IMR-90 (cell line): ENCODE data around the gene C1orf167. TPM values are rescaled to one million over a fixed set of nuclear protein-coding genes. Genes with fewer than 3 reads are reported as not detected.

Experiments
- ATAC-seq: fragments of 200-7000 bp; cut with Tn5 transposase; 2 replicates; pipeline ENCODE4 v1.9.1; 2020; ENCODE audit warnings: low read depth, mild to moderate bottlenecking, moderate library complexity
- BruUV-seq: library from RNA; stranded (reverse); fragments of 400-500 nt; replicated peaks from 2 replicates; lab custom pipeline; 2021; lab: Mats Ljungman, UMichigan
- CTCF ChIA-PET: fragments of 300-600 bp; formaldehyde crosslinking; extraction: SDS; loops from one replicate; lab custom pipeline; 2021; ENCODE audit warnings: antibody characterized with exemption; lab: Yijun Ruan, JAX
- POLR2A ChIA-PET: fragments of 300-600 bp; sonication (Branson Sonifier 250); formaldehyde crosslinking; loops from one replicate; lab custom pipeline; 2022; ENCODE audit warnings: antibody characterized with exemption; ENCODE audit not compliant: unreplicated experiment; lab: Charles Lee
- DNase-seq: peaks from one replicate; pipeline ENCODE4 v3.0.0; 2013
- H2AFZ ChIP-seq: replicated peaks from 2 replicates; pipeline ENCODE3; 2013; ENCODE audit warnings: low read length, mild to moderate bottlenecking; ENCODE audit not compliant: poor library complexity
- H2AK5ac ChIP-seq: 2 replicates; pipeline ENCODE4 v1.6.1; 2013; ENCODE audit warnings: low read depth, low read length, inconsistent platforms
- H2AK9ac ChIP-seq: replicated peaks from 2 replicates; pipeline ENCODE3; 2013; ENCODE audit warnings: mild to moderate bottlenecking, low read depth, low read length, moderate library complexity; ENCODE audit not compliant: poor library complexity
- H2BK120ac ChIP-seq: 2 replicates; pipeline ENCODE4 v1.6.1; 2013; ENCODE audit warnings: low read depth, low read length, inconsistent platforms
- H2BK15ac ChIP-seq: 3 replicates; pipeline ENCODE4 v1.6.1; 2013; ENCODE audit warnings: low read depth, low read length, inconsistent platforms
- H2BK20ac ChIP-seq: 2 replicates; pipeline ENCODE4 v1.6.1; 2013; ENCODE audit warnings: low read depth, mild to moderate bottlenecking, inconsistent platforms, low read length, moderate library complexity
- H2BK5ac ChIP-seq: 2 replicates; pipeline ENCODE4 v1.6.1; 2013; ENCODE audit warnings: mild to moderate bottlenecking, low read depth, low read length, inconsistent platforms; ENCODE audit not compliant: poor library complexity, severe bottlenecking
- H3K14ac ChIP-seq: replicated peaks from 2 replicates; pipeline ENCODE4 v1.6.1; 2013; ENCODE audit warnings: low read depth, low read length, inconsistent platforms
- H3K18ac ChIP-seq: 2 replicates; pipeline ENCODE4 v1.6.1; 2013; ENCODE audit warnings: low read depth, low read length, control low read depth
- H3K23ac ChIP-seq: 2 replicates; pipeline ENCODE4 v1.6.1; 2013; ENCODE audit warnings: low read depth, low read length, inconsistent platforms
- H3K27ac ChIP-seq: 2 replicates; pipeline ENCODE4 v1.5.1; 2013; ENCODE audit warnings: mild to moderate bottlenecking, control low read depth, low read length; ENCODE audit not compliant: insufficient read depth
- H3K27me3 ChIP-seq: 2 replicates; pipeline ENCODE4 v1.6.1; 2013; ENCODE audit warnings: low read length; ENCODE audit not compliant: control insufficient read depth, insufficient read depth
- H3K36me3 ChIP-seq: 2 replicates; pipeline ENCODE4 v1.6.1; 2013; ENCODE audit warnings: low read length, mixed read lengths; ENCODE audit not compliant: control insufficient read depth, insufficient read depth
- H3K4ac ChIP-seq: 2 replicates; pipeline ENCODE4 v1.6.1; 2013; ENCODE audit warnings: low read depth, low read length, inconsistent platforms
- H3K4me1 ChIP-seq: 2 replicates; pipeline ENCODE4 v1.6.1; 2013; ENCODE audit warnings: low read length, mixed read lengths; ENCODE audit not compliant: control insufficient read depth, insufficient read depth
- H3K4me2 ChIP-seq: 2 replicates; pipeline ENCODE4 v1.6.1; 2013; ENCODE audit warnings: low read depth, mild to moderate bottlenecking, control low read depth, low read length, moderate library complexity
- H3K4me3 ChIP-seq: 2 replicates; pipeline ENCODE4 v1.5.1; 2013; ENCODE audit warnings: low read depth, mild to moderate bottlenecking, control low read depth, low read length, moderate library complexity; ENCODE audit not compliant: insufficient read depth
- H3K56ac ChIP-seq: 2 replicates; pipeline ENCODE4 v1.6.1; 2013; ENCODE audit warnings: low read length, inconsistent platforms; ENCODE audit not compliant: insufficient read depth; ENCODE audit errors: extremely low read depth
- H3K79me1 ChIP-seq, 2 experiments: 2 replicates each; pipeline ENCODE4 v1.6.1; 2013; ENCODE audit warnings: low read length in 2 of 2, inconsistent platforms in 1 of 2, low read depth in 1 of 2
- H3K9ac ChIP-seq: 2 replicates; pipeline ENCODE4 v1.6.1; 2013; ENCODE audit warnings: low read depth, low read length, control low read depth
- H3K9me1 ChIP-seq: 2 replicates; pipeline ENCODE4 v1.6.1; 2013; ENCODE audit warnings: low read length, inconsistent platforms; ENCODE audit not compliant: insufficient read depth
- H3K9me3 ChIP-seq: 2 replicates; pipeline ENCODE4 v1.6.1; 2013; ENCODE audit warnings: low read length; ENCODE audit not compliant: control insufficient read depth, insufficient read depth
- H4K20me1 ChIP-seq: 2 replicates; pipeline ENCODE4 v1.6.1; 2013; ENCODE audit warnings: low read length, inconsistent platforms; ENCODE audit not compliant: insufficient read depth
- H4K5ac ChIP-seq: 2 replicates; pipeline ENCODE4 v1.6.1; 2013; ENCODE audit warnings: mild to moderate bottlenecking, low read depth, low read length, control low read depth
- H4K8ac ChIP-seq, 2 experiments: 2 replicates each; pipeline ENCODE4 v1.6.1; 2013; ENCODE audit warnings: low read depth in 2 of 2, low read length in 2 of 2, control low read depth in 1 of 2, inconsistent platforms in 1 of 2
- H4K91ac ChIP-seq: 2 replicates; pipeline ENCODE4 v1.6.1; 2013; ENCODE audit warnings: low read depth, low read length, inconsistent platforms; ENCODE audit not compliant: insufficient read depth
- CEBPB ChIP-seq: IDR thresholded peaks from 2 replicates; pipeline ENCODE4 v1.6.1; 2012; ENCODE audit warnings: low read depth, low read length, improper control_type of control experiment
- CHD1 ChIP-seq: IDR thresholded peaks from 2 replicates; pipeline ENCODE4 v1.6.1; 2012; ENCODE audit warnings: low read depth, low read length, improper control_type of control experiment
- ELK1 ChIP-seq: fragments of 150-350 bp; IDR thresholded peaks from 2 replicates; pipeline ENCODE4 v1.6.1; 2016; ENCODE audit warnings: low read depth, mild to moderate bottlenecking, low read length, moderate library complexity, borderline replicate concordance
- MAFK ChIP-seq: IDR thresholded peaks from 2 replicates; pipeline ENCODE4 v1.6.1; 2012; ENCODE audit warnings: low read depth, low read length, improper control_type of control experiment
- MAZ ChIP-seq: IDR thresholded peaks from 2 replicates; pipeline ENCODE4 v1.6.1; 2012; ENCODE audit warnings: low read depth, mild to moderate bottlenecking, low read length, improper control_type of control experiment, moderate library complexity, borderline replicate concordance
- POLR2A ChIP-seq: IDR thresholded peaks from 2 replicates; pipeline ENCODE4 v1.6.1; 2012; ENCODE audit warnings: mild to moderate bottlenecking, low read depth, low read length
- RFX5 ChIP-seq: IDR thresholded peaks from 2 replicates; pipeline ENCODE4 v1.8.0; 2012; ENCODE audit warnings: low read depth, mild to moderate bottlenecking, low read length, moderate library complexity
- whole genome bisulfite sequencing, 2 experiments: methylation state at CpG; one replicate each; pipeline versions ENCODE4 v1.1.5 to v1.1.7; 2013; ENCODE audit warnings: missing lambda C conversion rate in 2 of 2; ENCODE audit not compliant: insufficient read length in 1 of 2; ENCODE audit errors: extremely low coverage in 2 of 2; 5-methylcytosine and 5-hydroxymethylcytosine counted together
- dilution Hi-C: fragments of 300-500 bp; cut with HindIII; formaldehyde crosslinking; loops from one replicate; pipeline ENCODE4 v1.14.3; 2018; ENCODE audit warnings: low sequenced_read_pairs; ENCODE audit not compliant: unreplicated experiment
- in situ Hi-C: fragments of 300-500 bp; cut with MboI; formaldehyde crosslinking; loops from 3 replicates; pipeline ENCODE4 v1.14.3; 2019; ENCODE audit warnings: low sequenced_read_pairs, inconsistent platforms, mixed read lengths
- intact Hi-C: fragments of 100-400 bp; cut with micrococcal nuclease; formaldehyde crosslinking; loops from 2 replicates; pipeline ENCODE4 v1.10.0; 2022
- polyA plus RNA-seq, 3 experiments: library from polyadenylated mRNA; depleted of rRNA; stranded (reverse); fragments of >200 nt; gene quantifications; 2 replicates each; pipeline ENCODE4 v1.2.3, GENCODE V29; 2012; ENCODE audit warnings: low replicate concordance in 1 of 3
- total RNA-seq: library from RNA; depleted of rRNA; stranded (reverse); fragments of >200 nt; gene quantifications from 2 replicates; pipeline ENCODE4 v1.2.3, GENCODE V29; 2012

C1orf167 gene
- total and polyA plus RNA-seq, 2 of the 4 experiments (the other 2 are of a cell fraction): under 0.01 to 0.15 TPM

- Histone ChIP-seq H2BK15ac (no peak overlapping the region), H2AFZ (no peak overlapping the region), H4K8ac (no peak overlapping the region), H3K23ac (no peak overlapping the region), H3K18ac (no peak overlapping the region), H3K36me3 (peaks cover 27% of the 10 kb centered on the region), H3K9me3 (no peaks in the 10 kb centered on the region), H2AK9ac (no peak overlapping the region), H3K56ac (no peak overlapping the region), H4K5ac (no peak overlapping the region), H2BK5ac (no peak overlapping the region), H3K9me1 (no peaks in the 10 kb centered on the region), H3K4me3 (no peak overlapping the region), H4K91ac (no peak overlapping the region), H3K4me1 (no peaks in the 10 kb centered on the region), H3K9ac (no peak overlapping the region), H3K14ac (no peak overlapping the region), H2BK20ac (no peak overlapping the region), H3K27ac (no peak overlapping the region), H3K27me3 (no peaks in the 10 kb centered on the region), H3K79me1 (no peaks in the 10 kb centered on the region), H4K20me1 (no peaks in the 10 kb centered on the region), H2AK5ac (no peak overlapping the region), H2BK120ac (no peak overlapping the region), H3K4me2 (no peak overlapping the region), H3K4ac (no peak overlapping the region)
- no TSS peak for BruUV-seq
- ATAC-seq (no peak), DNase-seq (no peak)
- WGBS, 2 experiments: 95% methylated on average over 11 of the region's 27 CpGs; no CpG with 5 or more reads in 1 of the 2 experiments
- intact Hi-C loops (no loop called here), in situ Hi-C loops (no loop called here), dilution Hi-C loops (no loop called here)
- CTCF ChIA-PET: no interaction called here
- no peak for TF ChIP-seq RFX5
- TF ChIP-seq MAFK: no peak
- no peak for TF ChIP-seq CHD1
- no peak for TF ChIP-seq ELK1
- no peak for TF ChIP-seq MAZ
- TF ChIP-seq POLR2A: no peak
- TF ChIP-seq CEBPB: no peak
- POLR2A ChIA-PET: no interaction called here
These were observed 13.4 kb upstream of the C1orf167 start for GRCh38 chr1:11748294-11749202.
